ENCODE results near the gene OR2M4. TPM values are rescaled to one million over a fixed set of nuclear protein-coding genes. Genes with fewer than 3 reads are reported as not detected.

The OR2M4 gene
- total RNA-seq, 4 donors from 2014 or later, result not detected

GRCh38 chr1:248225537-248225936, 5.7 kb upstream of the OR2M4 start:
- no peak for TF ChIP-seq CTCF (IDR thresholded peaks at IDR 0.05; ENCODE audit: low read depth)

- no peak for TF ChIP-seq CTCF (IDR thresholded peaks at IDR 0.05; ENCODE audit: low read depth)
These were observed 1.8 kb upstream of the OR2M4 start for GRCh38 chr1:248229360-248229908.

- TF ChIP-seq CTCF (IDR thresholded peaks at IDR 0.05; ENCODE audit: low read depth), result no peak
These were observed 8.3 kb downstream of the OR2M4 start for GRCh38 chr1:248239478-248239877.

GRCh38 chr1:248243204-248243603, 12.0 kb downstream of the OR2M4 start:
- no peak for TF ChIP-seq CTCF (IDR thresholded peaks at IDR 0.05; ENCODE audit: low read depth)

- no peak for TF ChIP-seq CTCF (IDR thresholded peaks at IDR 0.05; ENCODE audit: low read depth)
These were observed 37.0 kb downstream of the OR2M4 start for GRCh38 chr1:248268178-248268577.

GRCh38 chr1:248277876-248278275, 46.7 kb downstream of the OR2M4 start, which contains the start of gene OR2T33:
Gene OR2T33, minus strand, starts transcription at chr1:248277976. Its CDS starts 4,162 bp downstream, at chr1:248273814.
- no peak for TF ChIP-seq CTCF (IDR thresholded peaks at IDR 0.05; ENCODE audit: low read depth)

GRCh38 chr1:248288391-248288790, 57.2 kb downstream of the OR2M4 start:
- no peak for TF ChIP-seq CTCF (IDR thresholded peaks at IDR 0.05; ENCODE audit: low read depth)

Other genes with a start within 250 kb of the OR2M4 start
- gene OR2L5, start 217.8 kb upstream of the OR2M4 start, total RNA-seq, result under 1 TPM in 3 of 4 donors, not detected in 1; 0.22 to 0.65 (median 0.38) TPM
- gene OR2L2, start 201.3 kb upstream of the OR2M4 start, total RNA-seq, result under 1 TPM in 1 of 4 donors, not detected in 3; 0.19 TPM
- gene OR2L3, start 184.6 kb upstream of the OR2M4 start, total RNA-seq, result not detected
- gene OR2L13, start 136.2 kb upstream of the OR2M4 start, total RNA-seq, result not detected
- not detected for gene OR2M5, start 86.3 kb upstream of the OR2M4 start, total RNA-seq
- gene OR2M2, start 56.6 kb upstream of the OR2M4 start, total RNA-seq, result not detected
- gene OR2M3, start 34.2 kb upstream of the OR2M4 start, total RNA-seq, result not detected
- not detected for gene OR2T33, start 46.6 kb downstream of the OR2M4 start, total RNA-seq
- not detected for gene OR2T12, start 72.0 kb downstream of the OR2M4 start, total RNA-seq
- gene OR2M7, start 93.2 kb downstream of the OR2M4 start, total RNA-seq, result not detected
- not detected for gene OR14C36, start 117.4 kb downstream of the OR2M4 start, total RNA-seq
- gene OR2T4, start 130.2 kb downstream of the OR2M4 start, total RNA-seq, result not detected
- gene OR2T6, start 144.3 kb downstream of the OR2M4 start, total RNA-seq, result not detected
- gene OR2T1, start 171.6 kb downstream of the OR2M4 start, total RNA-seq, result not detected
- gene OR2T2, start 214.2 kb downstream of the OR2M4 start, total RNA-seq, result not detected
- gene OR2T3, start 241.9 kb downstream of the OR2M4 start, total RNA-seq, result not detected

Data from subcutaneous adipose tissue (tissue), 4 donors.